NOMO-1 treated with DMSO at 0.1 percent for 48 hours (cell line): ENCODE results near the gene PTTG1IP.

ENCODE experiments used
- DNase-seq: peaks from one replicate; lab custom pipeline; 2025; ENCODE audit not compliant: unreplicated experiment; lab: John Stamatoyannopoulos, UW

PTTG1IP gene

DNA sequence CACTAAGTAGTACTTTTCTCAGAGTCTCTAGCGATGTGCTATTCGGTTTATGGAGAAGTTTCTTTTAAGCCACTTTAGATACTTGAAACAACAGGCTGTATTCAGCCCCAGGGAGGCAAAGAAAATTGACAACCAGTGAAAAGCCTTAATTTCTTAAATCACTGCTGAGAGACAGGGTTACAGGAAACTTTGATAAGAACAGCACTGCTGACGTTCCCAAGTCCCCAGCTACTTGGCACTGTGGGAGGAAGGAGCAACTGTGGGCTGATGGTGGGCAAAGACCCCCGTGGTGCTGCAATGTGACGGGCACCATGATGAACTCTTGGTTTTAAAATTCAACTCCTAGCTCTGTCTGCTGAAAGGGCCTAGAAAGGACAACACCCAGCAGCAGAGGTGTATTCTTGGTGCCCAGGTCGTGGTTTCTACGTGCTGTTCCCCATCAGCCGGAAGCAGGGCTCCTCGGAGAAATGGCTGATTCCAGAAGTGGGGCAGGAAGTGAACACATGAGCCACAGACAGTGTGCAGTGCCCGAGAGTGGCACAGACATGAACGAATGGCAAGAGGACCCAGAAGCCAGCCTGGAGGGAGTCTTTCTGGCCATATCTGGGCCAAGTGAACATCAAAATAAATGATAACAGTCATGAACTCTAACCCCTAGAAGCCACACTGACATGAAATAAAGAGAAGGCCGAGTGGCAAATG is 5.3 kb downstream of the PTTG1IP start:
- no peak for DNase-seq

DNA sequence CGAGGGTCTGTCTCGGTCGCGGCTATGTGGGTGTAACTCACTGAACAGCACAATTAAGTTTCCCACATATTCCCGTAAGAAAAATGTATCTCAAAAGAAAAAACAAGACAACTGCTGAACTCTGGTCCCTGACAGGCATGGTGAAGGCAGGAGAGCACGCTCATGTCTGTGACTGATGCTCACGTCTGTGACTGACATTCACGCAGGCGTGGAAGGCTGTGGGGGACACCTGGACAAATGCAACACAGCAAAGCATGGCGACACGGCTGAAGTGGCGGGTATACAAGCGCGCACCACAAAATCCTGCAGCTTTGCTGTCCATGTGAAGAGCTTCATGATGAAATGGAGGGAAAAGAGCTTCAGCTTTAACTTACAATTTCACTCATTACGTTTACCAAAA is 6.0 kb downstream of the PTTG1IP start:
- DNase-seq = no peak

DNA sequence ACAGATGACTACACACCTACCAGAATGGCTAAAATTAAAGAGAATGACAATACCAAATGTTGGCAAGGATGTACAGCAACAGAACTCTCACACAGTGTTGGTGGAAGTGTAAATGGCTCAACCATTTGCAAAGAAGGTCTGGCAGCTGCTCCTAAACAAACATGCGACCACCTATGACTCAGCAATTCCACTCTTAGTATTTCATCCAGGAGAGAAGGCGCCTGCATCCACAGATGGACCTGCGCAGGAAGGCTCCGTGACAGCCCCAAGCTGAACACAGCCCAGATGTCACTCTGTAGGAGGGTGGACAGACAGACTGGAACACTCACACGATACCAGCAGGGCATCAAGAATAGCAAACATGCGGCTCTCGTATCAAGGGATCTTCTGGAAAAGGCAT is 6.7 kb downstream of the PTTG1IP start:
- no peak for DNase-seq

DNA sequence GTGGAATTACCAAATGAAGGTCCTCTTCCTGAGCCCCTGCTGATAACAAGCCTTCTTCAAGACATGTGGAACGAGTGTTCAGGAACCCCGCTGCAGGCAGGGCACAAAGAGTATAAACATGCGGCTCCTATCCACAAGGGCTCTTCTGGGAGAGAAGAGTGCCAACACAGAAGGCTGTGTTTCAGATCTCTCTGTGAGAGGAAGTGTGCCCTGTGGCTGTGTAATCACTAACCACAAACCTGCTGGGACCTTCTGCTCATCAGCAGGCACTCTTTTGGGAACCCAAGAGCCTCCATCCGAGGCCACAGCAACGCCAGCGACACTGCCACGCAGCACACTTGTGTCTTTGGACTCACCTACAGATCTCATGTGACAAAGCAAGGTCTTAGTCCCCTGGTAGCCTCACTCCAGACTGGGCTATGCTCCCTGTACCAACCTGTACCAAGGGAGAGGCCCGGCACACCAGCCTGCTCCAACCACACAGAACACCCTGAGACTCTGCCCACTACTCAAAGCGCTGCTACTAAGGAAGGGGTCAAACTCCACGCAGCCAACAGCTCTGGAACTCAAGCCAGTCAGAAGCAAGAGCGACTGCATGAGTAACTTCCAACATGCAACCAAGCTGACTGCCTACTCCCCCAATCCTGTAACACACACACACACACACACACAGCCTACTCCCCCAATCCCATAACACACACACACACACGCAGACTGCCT is 7.8 kb downstream of the PTTG1IP start:
- DNase-seq = peak; percentile 89

DNA sequence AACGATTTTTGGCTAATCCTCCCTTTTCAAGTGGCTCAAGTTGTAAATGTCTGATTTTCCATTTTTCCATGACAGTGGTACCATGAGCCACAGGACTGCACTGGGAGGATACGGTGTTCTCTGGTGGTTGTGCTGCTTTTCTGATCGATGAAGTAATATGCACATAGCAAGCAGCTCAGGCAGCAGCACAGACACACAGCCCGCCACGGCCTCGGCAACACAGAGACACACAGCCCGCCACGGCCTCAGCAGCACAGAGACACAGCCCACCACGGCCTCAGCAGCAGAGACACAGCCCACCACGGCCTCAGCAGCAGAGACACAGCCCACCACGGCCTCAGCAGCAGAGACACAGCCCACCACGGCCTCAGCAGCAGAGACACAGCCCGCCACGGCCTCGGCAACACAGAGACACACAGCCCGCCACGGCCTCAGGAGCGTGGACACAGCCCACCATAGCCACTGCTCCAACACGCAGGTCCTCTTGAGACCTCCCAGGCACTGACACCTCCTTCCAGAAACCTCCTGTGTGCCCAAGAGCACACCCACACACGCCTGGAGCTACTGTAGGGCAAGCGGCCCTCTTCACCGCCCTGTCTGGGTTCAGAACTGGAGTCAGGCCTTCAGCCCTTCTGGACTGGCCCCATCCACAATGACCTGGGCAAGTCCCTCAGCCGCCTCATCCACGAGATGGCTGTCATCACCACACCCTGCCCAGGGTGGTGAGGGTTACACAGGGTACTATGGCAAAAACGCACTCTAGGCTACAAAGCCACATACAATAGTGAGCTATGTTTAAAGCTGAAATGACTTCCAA is 10.4 kb downstream of the PTTG1IP start:
- no peak for DNase-seq

DNA sequence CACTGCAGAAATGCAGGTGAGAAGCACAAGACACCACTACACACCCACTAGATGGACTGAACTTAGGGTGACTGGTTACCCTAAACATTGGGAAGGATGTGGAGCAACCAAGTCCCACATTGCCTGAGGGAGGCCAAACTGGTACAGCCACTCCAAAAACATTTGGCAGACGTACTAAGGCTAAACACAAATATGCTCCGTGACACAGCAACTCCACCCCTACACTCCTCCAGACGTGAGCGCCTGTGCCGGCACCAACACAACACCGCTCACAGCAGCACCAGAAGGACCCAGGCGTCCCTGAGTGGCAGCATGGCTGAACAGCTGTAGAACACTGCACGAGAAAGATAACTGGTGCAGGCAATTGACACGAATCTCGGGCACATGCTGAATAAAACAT is 14.7 kb downstream of the PTTG1IP start:
- no peak for DNase-seq

DNA sequence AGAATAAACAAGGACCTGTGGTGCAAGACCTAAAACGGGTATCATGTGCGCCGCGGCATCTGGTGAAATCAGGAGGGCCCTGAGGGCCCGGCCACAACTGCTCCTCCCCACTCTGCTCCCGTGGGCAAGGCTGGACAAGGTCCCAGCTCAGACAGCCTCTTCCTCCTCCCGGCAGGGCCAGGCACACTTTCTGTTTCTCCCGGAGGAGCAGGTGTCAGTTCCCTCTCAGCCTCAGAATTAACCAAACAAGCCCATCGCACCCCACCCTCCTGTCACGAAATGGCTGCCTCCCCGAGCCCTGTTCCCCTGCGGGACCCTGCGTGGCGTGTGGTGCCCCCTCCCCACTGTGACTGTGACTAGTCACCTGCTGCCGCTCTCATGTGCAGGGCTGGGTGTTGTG is 15.2 kb downstream of the PTTG1IP start:
- DNase-seq = no peak

DNA sequence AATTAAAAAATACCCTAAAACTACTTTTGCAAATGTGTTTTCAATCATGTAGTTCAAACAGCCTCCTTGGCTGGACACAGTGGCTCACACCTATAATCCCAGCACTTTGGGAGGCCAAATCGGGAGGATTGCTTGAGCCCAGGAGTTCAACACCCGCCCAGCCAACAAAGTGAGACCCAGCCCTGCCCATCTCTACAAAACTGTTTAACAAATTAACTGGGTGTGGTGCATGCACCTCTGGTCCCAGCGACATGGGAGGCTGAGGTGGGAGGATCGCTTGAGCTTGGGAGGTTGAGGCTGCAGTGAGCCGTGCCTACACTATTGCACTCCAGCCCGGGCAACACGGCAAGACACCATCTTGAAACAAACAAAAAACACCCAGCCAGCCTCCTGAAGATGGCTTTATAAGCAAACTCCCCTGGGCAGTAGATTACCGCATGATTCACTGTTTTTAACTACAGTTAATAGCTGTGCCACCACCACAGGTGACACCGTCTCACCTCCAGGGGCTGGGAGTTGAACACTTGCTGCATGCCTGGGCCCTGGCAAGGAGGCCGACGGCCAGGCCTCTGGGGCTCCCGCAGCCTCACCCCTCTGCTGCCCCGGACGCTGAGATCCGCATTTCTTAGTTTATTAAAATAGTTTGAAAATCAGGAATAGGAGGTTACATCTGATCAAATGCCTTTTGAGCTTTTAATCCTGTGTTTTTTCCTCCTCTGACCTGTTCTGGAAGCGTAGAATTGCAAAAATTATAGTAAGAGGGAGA is 16.2 kb downstream of the PTTG1IP start:
- no peak for DNase-seq

DNA sequence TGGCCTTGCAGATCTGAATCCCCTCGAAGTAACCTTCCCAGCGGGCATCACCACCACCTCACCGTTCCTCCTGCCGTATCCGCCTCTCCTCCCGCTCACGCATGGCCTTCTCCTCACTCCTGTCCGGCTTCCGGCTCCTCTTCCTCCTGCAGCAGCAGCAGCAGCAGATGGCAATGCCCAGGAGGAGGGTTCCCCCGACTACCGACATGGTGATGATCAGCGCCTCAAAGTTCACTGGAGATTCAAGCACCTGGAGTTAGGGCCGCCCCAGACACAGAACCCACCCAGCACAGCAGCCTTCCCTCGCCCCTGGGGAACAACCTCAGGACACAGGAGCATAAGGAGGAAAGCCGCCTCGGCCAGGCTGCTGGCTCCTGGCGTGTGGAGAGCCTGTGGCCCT is 17.4 kb downstream of the PTTG1IP start:
- no peak for DNase-seq

DNA sequence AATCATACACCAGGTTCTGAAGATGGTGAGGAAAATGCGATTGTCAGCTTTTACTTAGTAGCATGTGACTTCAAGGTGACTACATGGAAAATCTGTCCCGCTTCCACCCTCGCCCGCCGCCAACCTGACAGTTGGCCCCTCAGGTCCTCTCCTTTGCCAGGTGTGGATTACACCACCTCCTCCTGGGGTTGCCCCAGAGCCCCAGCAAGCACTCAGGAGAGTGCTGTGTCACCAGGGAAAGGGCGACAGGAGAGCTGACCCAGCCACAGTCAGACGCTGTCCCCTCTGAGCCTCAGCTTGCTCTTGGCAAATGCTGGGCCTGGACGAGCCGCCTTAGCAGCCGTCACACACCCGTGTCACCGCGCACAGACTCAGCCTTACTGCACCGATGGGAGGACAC is 17.9 kb downstream of the PTTG1IP start:
- DNase-seq = no peak

DNA sequence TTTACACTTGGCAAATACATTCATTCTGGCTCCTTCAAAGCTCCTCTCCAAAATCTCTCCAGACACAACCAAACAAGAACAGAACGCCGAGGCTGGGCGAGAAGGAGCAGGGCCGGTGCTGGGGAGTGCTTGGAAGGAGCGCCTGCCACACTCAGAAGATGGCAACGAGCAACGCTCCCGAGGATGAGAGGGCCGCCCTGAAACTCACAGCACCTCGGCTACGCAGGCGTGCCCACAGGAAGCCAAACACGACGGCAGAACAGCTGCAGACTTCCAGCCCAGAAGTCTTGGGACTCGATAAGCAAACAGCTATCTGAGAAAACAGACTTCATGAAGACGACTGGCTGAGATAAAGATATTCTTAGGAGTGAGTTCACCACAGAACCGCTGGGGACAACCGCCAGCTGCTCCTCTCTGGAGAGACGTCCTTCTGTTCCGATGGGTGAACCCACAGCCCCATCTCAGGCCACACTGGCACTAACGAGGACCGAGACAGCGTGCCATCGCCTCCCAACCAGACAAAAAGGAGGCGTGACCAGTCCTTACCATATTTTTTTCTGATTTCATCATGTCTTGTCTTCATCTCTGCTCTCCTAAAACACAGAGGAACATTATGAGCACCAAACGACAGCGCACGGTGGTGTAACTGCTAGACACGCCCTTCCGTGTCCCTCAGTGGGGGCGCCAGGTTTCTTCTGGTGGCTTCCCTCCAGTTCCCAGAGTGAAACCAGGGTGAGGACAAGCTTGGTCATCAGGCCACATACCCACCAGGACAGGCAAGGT is 18.6 kb downstream of the PTTG1IP start:
- no peak for DNase-seq

DNA sequence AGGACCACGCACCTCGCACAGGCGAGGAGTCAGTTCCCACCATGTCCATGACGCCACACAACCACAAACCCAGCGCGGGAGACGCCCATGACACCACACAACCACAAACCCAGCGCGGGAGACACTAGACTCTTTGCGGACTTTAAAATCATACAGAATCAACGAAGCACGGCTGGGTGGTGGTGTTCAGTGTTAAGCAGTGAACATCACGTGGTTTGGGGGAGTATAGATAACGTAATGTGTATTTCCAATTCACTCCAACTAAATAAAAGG is 19.2 kb downstream of the PTTG1IP start:
- DNase-seq = no peak

DNA sequence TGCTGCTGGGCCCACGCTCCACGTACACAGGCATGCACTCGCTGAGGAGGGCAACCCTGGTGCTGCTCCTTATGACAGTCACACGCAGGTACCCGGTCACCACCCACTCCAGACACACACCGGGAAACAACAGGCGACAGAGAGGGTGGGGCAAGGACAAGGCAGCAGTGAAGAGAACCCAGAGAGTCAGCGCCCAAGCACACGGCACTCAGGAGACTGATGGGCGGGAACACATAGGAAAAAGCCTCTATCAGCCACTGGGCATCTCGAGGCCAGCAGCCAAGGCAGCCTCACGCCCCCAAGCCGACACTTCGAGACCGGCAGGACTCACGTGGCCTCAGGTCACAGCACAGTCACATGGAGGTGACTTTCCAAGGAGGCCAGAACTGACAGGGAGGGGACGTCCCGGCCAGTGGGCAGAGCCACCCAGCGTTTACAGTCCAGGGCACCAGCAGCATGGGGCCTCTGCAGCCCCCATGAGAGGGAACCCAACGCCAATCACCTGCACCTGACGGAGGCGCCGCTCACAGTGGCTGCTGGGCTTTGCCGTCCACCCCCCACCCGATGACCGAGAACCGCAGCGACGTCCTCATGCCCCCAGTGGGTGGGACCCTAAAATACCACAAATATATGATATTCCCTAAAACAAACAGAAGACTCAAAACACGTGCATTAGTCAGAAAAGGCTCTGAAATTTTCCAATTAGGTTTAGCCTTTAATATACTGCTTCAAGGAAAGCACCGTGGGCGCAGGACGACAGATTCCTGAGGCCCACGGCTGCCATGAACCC is 19.7 kb downstream of the PTTG1IP start:
- no peak for DNase-seq

DNA sequence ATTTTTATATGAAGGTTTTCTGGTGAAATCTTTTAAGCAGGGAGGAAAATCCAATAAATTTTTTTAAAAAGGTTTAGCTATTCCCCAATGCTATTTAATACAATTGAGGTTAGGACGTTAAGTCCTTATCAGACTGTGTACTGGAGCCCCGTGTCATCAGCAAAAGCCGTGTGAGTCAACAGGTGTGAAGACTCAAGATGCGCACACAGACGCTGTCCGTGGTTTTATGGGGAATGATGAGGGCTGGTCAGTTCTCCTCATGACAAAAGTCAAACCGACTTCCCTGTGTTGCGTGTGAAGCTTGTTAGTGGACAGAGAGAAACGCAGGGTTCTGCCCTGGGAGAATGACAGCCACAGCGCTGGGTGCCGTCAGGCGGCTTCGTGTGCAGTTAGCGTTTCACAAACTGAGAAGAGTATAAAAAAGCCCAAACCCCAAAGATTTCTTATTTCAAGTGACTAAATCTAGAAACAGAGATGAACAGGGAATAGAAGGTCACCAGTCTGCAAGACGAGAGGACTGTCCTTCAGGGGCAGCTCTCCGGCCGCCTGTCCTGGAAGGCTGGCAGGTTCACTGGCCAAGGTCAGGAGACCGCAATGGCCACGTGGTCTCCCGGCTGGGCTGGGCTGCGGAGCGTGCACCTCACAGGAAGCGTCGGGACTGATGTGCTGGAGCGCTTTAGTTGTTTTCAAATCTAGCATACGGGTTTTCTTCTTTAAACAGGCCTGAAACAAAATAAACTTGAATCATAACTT is 22.4 kb downstream of the PTTG1IP start:
- no peak for DNase-seq

DNA sequence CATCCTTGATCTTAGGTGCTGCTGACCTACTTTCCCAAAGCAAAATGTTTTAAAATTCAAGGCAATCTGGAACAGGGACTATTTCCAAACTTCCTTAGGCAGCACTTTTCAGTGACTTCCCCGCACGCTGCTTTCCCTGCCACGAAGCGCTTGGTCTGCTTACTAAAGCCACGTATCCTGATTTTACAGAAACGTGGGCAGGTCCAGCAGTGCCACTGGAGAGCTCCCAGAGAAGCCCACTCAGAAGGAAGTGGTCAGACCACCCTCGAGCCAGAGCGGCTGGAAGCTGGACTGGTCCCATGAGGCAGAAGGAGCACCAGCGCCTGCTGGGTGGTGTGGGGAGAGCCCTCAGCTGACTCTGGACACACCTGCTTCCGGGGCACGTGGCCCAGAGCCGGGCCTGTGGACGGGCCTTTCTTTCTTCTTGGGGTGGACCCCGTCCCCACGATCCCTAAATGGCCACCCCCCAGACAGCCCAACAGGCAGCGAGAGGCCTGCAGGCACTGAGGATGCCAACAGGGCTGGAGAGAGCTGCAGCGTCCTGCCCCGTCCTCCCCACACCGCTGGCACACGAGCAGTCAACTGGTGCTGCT is 23.2 kb downstream of the PTTG1IP start:
- no peak for DNase-seq

DNA sequence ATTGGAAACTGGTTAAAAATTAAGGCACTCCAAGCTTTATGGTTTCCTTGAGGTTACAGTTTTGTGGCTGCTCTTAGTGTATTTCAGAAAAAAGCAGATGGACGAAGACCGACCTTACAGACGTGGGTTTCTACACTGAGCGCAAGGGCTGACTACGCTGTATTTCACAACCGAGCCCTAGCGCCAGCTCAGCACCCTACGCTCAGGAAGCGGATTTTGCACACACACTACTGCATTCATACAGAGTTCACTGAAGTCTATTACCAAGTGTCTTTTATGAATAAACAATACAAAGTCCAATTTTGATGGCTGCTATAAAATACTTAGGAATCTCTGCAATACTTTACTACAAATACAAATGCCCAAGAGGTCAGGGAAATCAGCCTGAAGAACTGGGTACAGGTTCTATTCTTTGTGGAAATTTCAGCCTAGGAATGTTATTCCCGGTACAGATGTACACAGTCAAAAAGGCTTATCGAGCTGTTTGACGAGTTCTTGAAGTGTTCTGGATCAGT is 23.8 kb downstream of the PTTG1IP start:
- DNase-seq = peak; percentile 57

DNA sequence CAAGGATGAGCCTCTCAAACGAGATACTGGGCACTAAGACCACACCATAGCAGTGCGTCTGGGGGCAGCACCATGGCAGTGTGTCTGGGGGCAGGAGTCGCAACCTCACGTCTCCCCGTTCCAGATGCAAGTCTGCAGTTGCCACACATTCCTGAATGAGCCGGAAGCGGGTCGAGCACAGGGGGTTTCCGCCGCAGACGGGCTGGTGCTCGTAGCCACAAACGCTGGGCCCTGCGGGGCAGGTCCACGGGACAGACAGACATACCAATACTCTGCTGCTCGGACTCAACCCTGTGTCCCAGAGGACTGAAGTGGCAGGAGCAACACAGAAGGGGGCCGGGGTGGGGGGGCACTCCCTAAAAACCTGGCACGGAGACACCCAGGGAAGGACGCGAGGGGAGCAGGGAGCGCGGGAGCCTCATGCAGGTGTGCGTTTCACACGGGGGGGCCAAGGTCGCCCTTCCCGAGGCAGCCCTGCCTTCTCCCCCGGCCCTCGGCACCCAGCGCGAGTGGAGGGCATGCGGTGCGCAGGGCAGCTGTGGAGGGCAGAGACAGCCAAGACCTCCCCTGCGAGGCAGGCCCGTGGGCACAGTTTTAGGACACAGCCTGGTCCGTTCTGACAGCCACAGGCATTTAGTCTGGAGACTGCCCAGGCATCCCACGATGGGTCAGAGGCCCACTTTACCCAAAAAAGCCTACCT is 24.5 kb downstream of the PTTG1IP start:
- DNase-seq = no peak
